ENCODE data around the gene C5orf58. TPM values are rescaled to one million over a fixed set of nuclear protein-coding genes. Genes with fewer than 3 reads are reported as not detected.

Gene C5orf58
- total RNA-seq, 4 donors from 2014 or later: not detected

DNA sequence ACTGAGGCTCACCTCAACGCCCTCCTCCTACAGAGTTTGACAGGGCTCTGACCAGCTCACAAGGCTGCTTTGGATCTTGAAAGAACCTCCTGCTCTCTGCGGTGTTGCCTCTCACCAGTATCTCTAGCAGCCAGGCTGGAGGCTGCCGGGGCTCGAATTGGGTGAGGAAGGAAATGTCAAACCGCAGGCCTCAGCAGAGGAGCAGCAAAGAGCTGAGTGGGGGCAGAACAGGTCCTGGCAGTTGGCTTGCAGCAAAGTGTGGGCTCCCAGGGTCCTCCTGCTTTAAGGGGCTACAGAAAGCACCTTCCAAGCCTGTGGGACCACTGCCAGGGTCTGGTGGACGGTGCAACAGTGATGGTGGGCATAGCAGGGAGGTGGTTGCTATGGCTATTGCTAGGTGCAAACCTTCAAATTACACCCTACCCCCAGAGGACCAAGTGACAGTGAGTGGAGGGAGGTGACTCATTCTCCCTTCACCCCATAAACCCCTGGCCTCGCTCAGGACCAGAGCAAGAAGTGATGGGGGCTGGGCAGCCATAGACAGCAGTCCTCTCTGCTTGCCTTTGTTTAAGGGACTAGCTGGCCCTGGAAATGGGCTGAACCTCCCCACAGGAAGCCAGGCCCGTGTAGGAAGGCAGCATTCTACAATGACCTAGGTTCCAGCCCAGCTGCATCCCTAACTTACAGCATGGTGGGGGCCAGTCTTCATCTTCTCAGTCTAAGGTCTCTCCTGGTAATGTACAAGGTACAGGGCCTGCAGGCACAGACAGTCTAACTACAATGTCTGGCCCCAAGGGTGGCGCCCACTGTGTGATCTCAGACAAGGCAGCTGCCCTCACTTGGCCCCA is 46.0 kb downstream of the C5orf58 start:
- Histone ChIP-seq H3K4me1 (peaks cover 15% of the 10 kb centered on the region), H3K27me3 (no peaks in the 10 kb centered on the region), H3K27ac (peak overlapping the region; percentile 23), H3K9me3 (no peaks in the 10 kb centered on the region), H3K36me3 (no peaks in the 10 kb centered on the region), H3K4me3 (no peak overlapping the region)
- DNase-seq (ENCODE audit: low spot score in 2 of 2): no peak
- TF ChIP-seq POLR2A (IDR thresholded peaks at IDR 0.05) (no peak), EP300 (IDR thresholded peaks at IDR 0.05) (no peak), POLR2AphosphoS5 (IDR thresholded peaks at IDR 0.05) (no peak)
- TF ChIP-seq, protein P1, sequence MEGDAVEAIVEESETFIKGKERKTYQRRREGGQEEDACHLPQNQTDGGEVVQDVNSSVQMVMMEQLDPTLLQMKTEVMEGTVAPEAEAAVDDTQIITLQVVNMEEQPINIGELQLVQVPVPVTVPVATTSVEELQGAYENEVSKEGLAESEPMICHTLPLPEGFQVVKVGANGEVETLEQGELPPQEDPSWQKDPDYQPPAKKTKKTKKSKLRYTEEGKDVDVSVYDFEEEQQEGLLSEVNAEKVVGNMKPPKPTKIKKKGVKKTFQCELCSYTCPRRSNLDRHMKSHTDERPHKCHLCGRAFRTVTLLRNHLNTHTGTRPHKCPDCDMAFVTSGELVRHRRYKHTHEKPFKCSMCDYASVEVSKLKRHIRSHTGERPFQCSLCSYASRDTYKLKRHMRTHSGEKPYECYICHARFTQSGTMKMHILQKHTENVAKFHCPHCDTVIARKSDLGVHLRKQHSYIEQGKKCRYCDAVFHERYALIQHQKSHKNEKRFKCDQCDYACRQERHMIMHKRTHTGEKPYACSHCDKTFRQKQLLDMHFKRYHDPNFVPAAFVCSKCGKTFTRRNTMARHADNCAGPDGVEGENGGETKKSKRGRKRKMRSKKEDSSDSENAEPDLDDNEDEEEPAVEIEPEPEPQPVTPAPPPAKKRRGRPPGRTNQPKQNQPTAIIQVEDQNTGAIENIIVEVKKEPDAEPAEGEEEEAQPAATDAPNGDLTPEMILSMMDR (IDR thresholded peaks at IDR 0.05): no peak
- WGBS: 68% methylated on average over 5 of the region's 9 CpGs

DNA sequence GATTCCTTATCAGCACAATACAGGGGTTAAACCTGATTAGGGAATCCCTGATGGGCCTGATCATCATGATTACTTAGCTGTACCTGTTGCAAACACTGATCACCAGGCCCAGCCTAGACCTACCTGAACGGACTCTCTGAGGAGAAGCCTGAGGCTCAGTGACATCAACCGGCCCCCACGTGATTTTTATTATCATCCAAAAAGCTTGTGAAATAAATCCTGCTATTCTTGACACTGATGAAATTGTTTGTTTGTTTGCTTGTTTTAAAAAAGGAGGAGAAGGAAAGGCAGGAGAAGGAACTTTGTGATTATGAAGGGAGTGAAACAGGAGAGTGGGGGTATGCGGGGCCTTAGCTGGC is 46.7 kb downstream of the C5orf58 start:
- DNase-seq (ENCODE audit: low spot score in 2 of 2): no peak
- H3K36me3 ChIP-seq: no peaks in the 10 kb centered on the region
- H3K27ac ChIP-seq: peak overlapping the region; percentile 23
- H3K27me3 ChIP-seq: no peaks in the 10 kb centered on the region
- 77% methylated on average over 4 of the region's 4 CpGs for WGBS
- H3K4me3 ChIP-seq: no peak overlapping the region
- no peaks in the 10 kb centered on the region for H3K9me3 ChIP-seq
- TF ChIP-seq EP300 (IDR thresholded peaks at IDR 0.05): no peak
- TF ChIP-seq POLR2A (IDR thresholded peaks at IDR 0.05): no peak
- no peak for TF ChIP-seq POLR2AphosphoS5 (IDR thresholded peaks at IDR 0.05)
- TF ChIP-seq, protein P1 (IDR thresholded peaks at IDR 0.05): no peak
- H3K4me1 ChIP-seq: peaks cover 15% of the 10 kb centered on the region

DNA sequence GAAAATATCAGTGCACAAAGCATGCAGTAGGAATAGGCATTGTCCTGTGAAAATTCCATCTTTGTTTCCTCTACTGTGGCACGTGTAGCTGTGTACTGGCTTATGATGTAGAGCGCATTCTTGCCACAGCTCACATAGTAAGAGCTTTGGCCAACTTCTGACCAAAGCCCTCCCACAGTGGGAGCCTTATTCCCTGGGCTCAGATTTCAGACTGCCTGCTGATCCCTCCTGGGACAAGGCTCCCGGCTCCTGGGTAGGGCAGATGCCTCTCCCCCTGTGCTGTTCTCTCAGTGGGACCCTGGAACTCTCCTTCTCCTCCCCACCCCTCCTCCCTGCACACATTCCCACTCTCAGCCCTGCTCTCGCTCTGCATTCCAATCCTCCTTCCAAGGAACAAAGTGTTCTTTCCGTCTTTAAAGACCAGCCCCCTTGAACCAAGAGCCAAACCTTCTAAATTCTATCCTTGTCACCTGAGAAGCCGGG is 47.3 kb downstream of the C5orf58 start:
- TF ChIP-seq, protein P1 (IDR thresholded peaks at IDR 0.05): no peak
- no peak for TF ChIP-seq POLR2A (IDR thresholded peaks at IDR 0.05)
- no peak for TF ChIP-seq POLR2AphosphoS5 (IDR thresholded peaks at IDR 0.05)
- peak; percentile 55 for TF ChIP-seq EP300 (IDR thresholded peaks at IDR 0.05)
- Histone ChIP-seq H3K27ac (peak overlapping the region; percentile 39), H3K9me3 (no peaks in the 10 kb centered on the region), H3K4me1 (peaks cover 15% of the 10 kb centered on the region), H3K36me3 (no peaks in the 10 kb centered on the region), H3K4me3 (no peak overlapping the region), H3K27me3 (no peaks in the 10 kb centered on the region)
- no peak for DNase-seq (ENCODE audit: low spot score in 2 of 2)
- WGBS: 53% methylated on average over 6 of the region's 6 CpGs

DNA sequence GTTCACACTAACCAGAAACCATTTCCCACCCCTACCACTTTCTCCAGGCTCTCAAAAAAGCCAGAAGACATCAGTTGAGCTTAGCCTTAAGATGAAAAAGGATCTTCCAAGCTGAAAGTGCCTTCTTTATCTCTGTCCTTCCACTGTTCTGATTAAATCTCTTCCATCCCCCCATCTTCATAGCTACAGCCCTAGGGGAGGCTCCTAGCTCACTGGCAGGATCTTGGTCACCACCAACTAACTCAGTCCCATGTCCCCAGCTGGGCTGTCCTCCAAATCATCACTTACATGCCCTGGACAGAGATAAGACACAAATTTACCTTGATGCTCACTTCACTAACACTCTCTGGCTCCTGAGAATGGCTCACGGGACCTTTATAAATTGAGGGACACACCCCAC is 50.5 kb downstream of the C5orf58 start:
- Histone ChIP-seq H3K4me1 (peaks cover 14% of the 10 kb centered on the region), H3K9me3 (no peaks in the 10 kb centered on the region), H3K36me3 (no peaks in the 10 kb centered on the region), H3K27ac (no peak overlapping the region), H3K4me3 (no peak overlapping the region), H3K27me3 (no peaks in the 10 kb centered on the region)
- TF ChIP-seq POLR2A (IDR thresholded peaks at IDR 0.05): no peak
- TF ChIP-seq POLR2AphosphoS5 (IDR thresholded peaks at IDR 0.05): no peak
- TF ChIP-seq, protein P1 (IDR thresholded peaks at IDR 0.05): no peak
- no peak for TF ChIP-seq EP300 (IDR thresholded peaks at IDR 0.05)
- no peak for DNase-seq (ENCODE audit: low spot score in 2 of 2)
- WGBS: 95% methylated on average over 1 of the region's 1 CpG

DNA sequence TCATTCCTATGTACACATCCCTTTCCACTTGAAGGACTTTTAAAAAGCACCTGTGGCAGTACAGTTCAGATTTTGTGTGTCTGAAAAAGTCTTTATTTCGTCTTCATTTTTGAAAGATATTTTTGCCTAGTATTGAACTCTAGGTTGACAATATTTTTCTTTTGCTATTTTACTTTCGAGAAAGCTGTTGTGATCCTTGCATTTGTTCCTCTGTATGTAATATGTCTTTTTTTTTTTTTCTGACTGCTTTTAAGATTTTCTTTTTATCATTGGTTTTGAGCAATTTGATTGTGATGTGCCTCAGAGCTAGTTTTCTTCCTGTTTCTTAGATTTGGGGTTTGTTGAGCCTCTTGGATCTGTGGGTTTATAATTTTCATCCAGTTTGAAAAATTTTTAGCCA is 51.4 kb downstream of the C5orf58 start:
- Histone ChIP-seq H3K4me3 (no peak overlapping the region), H3K27ac (no peak overlapping the region), H3K36me3 (no peaks in the 10 kb centered on the region), H3K4me1 (peaks cover 19% of the 10 kb centered on the region), H3K9me3 (no peaks in the 10 kb centered on the region), H3K27me3 (no peaks in the 10 kb centered on the region)
- DNase-seq (ENCODE audit: low spot score in 2 of 2): no peak
- TF ChIP-seq, protein P1 (IDR thresholded peaks at IDR 0.05): no peak
- TF ChIP-seq EP300 (IDR thresholded peaks at IDR 0.05) (no peak), POLR2A (IDR thresholded peaks at IDR 0.05) (no peak), POLR2AphosphoS5 (IDR thresholded peaks at IDR 0.05) (no peak)
- WGBS: 98% methylated on average over 2 of the region's 2 CpGs

Measured in suprapubic skin (tissue), 4 donors.